GM23248 (cell line): Measurements from ENCODE around the gene VDAC1. TPM values are rescaled to one million over a fixed set of nuclear protein-coding genes. Genes with fewer than 3 reads are reported as not detected.

ENCODE experiments used
- DNase-seq: peaks from one replicate; pipeline ENCODE4 v3.0.0-alpha.2; 2015
- H2AFZ ChIP-seq: fragments of 200-600 bp; sonication (generic); 2 replicates; pipeline ENCODE4 v1.6.1; 2016; ENCODE audit warnings: antibody characterized with exemption
- H3F3A ChIP-seq: fragments of 200-600 bp; sonication (generic); 2 replicates; pipeline ENCODE4 v1.6.1; 2016; ENCODE audit warnings: mild to moderate bottlenecking, antibody characterized with exemption, mixed run types; ENCODE audit not compliant: insufficient read depth
- H3K27ac ChIP-seq: fragments of 200-600 bp; sonication (generic); 2 replicates; pipeline ENCODE4 v1.5.1; 2016; ENCODE audit warnings: mild to moderate bottlenecking
- H3K27me3 ChIP-seq: fragments of 200-600 bp; sonication (generic); replicated peaks from 2 replicates; pipeline ENCODE4 v1.6.1; 2016; ENCODE audit warnings: mild to moderate bottlenecking; ENCODE audit not compliant: insufficient read depth
- H3K36me3 ChIP-seq: fragments of 200-600 bp; sonication (generic); 2 replicates; pipeline ENCODE4 v1.6.1; 2016; ENCODE audit warnings: low read depth, mild to moderate bottlenecking
- H3K4me1 ChIP-seq: fragments of 200-600 bp; sonication (generic); 2 replicates; pipeline ENCODE4 v1.6.1; 2016; ENCODE audit warnings: mild to moderate bottlenecking; ENCODE audit not compliant: insufficient read depth
- H3K4me2 ChIP-seq: fragments of 200-600 bp; sonication (generic); one replicate; pipeline ENCODE4 v1.6.1; 2016; ENCODE audit warnings: mild to moderate bottlenecking; ENCODE audit not compliant: unreplicated experiment
- H3K4me3 ChIP-seq: fragments of 200-600 bp; sonication (generic); 2 replicates; pipeline ENCODE4 v1.5.1; 2016; ENCODE audit warnings: mild to moderate bottlenecking
- H3K79me2 ChIP-seq: fragments of 200-600 bp; sonication (generic); 2 replicates; pipeline ENCODE4 v1.6.1; 2016; ENCODE audit warnings: mild to moderate bottlenecking; ENCODE audit not compliant: insufficient read depth
- H3K9ac ChIP-seq: fragments of 200-600 bp; sonication (generic); 2 replicates; pipeline ENCODE4 v1.6.1; 2016; ENCODE audit warnings: mild to moderate bottlenecking
- H3K9me2 ChIP-seq: fragments of 200-600 bp; sonication (generic); 2 replicates; pipeline ENCODE4 v1.6.1; 2016; ENCODE audit warnings: mixed run types, mild to moderate bottlenecking, moderate library complexity; ENCODE audit not compliant: insufficient read depth
- H3K9me3 ChIP-seq: fragments of 200-600 bp; sonication (generic); one replicate; pipeline ENCODE4 v1.6.1; 2017; ENCODE audit warnings: low read depth
- H4K20me1 ChIP-seq: fragments of 200-600 bp; sonication (generic); 2 replicates; pipeline ENCODE4 v1.6.0; 2016; ENCODE audit not compliant: insufficient read depth
- EZH2 ChIP-seq: fragments of 200-600 bp; sonication (generic); IDR thresholded peaks from 2 replicates; pipeline ENCODE4 v1.6.1; 2018; ENCODE audit warnings: antibody characterized with exemption, mild to moderate bottlenecking; ENCODE audit not compliant: insufficient read depth, poor library complexity, severe bottlenecking
- EZH2phosphoT487 ChIP-seq: fragments of 200-600 bp; sonication (generic); IDR thresholded peaks from 2 replicates; pipeline ENCODE4 v1.6.1; 2018; ENCODE audit warnings: antibody characterized with exemption, moderate library complexity, mild to moderate bottlenecking, low read depth; ENCODE audit not compliant: insufficient read depth
- WGBS, 2 experiments: methylation state at CpG; one replicate each; pipeline ENCODE4 v1.1.6; 2015 to 2017; ENCODE audit warnings: low lambda C conversion rate in 2 of 2, low coverage in 1 of 2; ENCODE audit errors: missing lambda C conversion rate in 2 of 2; 5-methylcytosine and 5-hydroxymethylcytosine counted together
- in situ Hi-C: fragments of 300-500 bp; cut with MboI; formaldehyde crosslinking; loops from 2 replicates; pipeline ENCODE4 v1.15.0; 2020
- polyA plus RNA-seq: library from polyadenylated mRNA; unstranded; fragments of >200 nt; fragmentation: Nextera tagmentation; extraction: Ambion mirVana; gene quantifications from 2 replicates; pipeline ENCODE4 v1.2.1, GENCODE V29; 2016
- total RNA-seq: library from RNA; depleted of rRNA; stranded (reverse); fragments of >200 nt; shearing (Covaris generic); gene quantifications from 2 replicates; pipeline ENCODE4 v1.2.3, GENCODE V29; 2014

The VDAC1 gene
- total and polyA plus RNA-seq, 2 experiments from 2014 or later = 318 to 329 TPM

- 48 to 59% methylated on average over 3 of the region's 3 CpGs for WGBS, 2 experiments
- peaks cover 44% of the 10 kb centered on the region for H3K4me1 ChIP-seq
- peaks cover 100% of the 10 kb centered on the region for H3K79me2 ChIP-seq
- no peak overlapping the region for H3K4me3 ChIP-seq
- H3F3A ChIP-seq = peaks cover 13% of the 10 kb centered on the region; the same call in 1 of the 2 replicates
- no peaks in the 10 kb centered on the region for H3K9me2 ChIP-seq
- in situ Hi-C loops = no loop called here
- H4K20me1 ChIP-seq = peaks cover 34% of the 10 kb centered on the region
- H3K27me3 ChIP-seq = no peaks in the 10 kb centered on the region
- no peak overlapping the region for H3K4me2 ChIP-seq
- no peaks in the 10 kb centered on the region for H3K9me3 ChIP-seq
- DNase-seq = no peak
- H3K27ac ChIP-seq = no peak overlapping the region
- no peak overlapping the region for H3K9ac ChIP-seq
- no peak overlapping the region for H2AFZ ChIP-seq
- peaks cover 6% of the 10 kb centered on the region; the same call in 1 of the 2 replicates for H3K36me3 ChIP-seq
- TF ChIP-seq EZH2phosphoT487 (no peak), EZH2 (no peak)
Observed at GRCh38 chr5:133996683-133997252, 8.0 kb downstream of the VDAC1 start.

GRCh38 chr5:133995883-133996563 is 8.8 kb downstream of the VDAC1 start:
- H2AFZ ChIP-seq = no peak overlapping the region
- no peak for DNase-seq
- no peak overlapping the region for H3K27ac ChIP-seq
- no peaks in the 10 kb centered on the region for H3K27me3 ChIP-seq
- in situ Hi-C loops = no loop called here
- peak overlapping the region; percentile 12 for H3K4me2 ChIP-seq
- H3F3A ChIP-seq = peaks cover 21% of the 10 kb centered on the region; the same call in 1 of the 2 replicates
- 70 to 73% methylated on average over 7 of the region's 7 CpGs for WGBS, 2 experiments
- H3K9me3 ChIP-seq = no peaks in the 10 kb centered on the region
- no peaks in the 10 kb centered on the region for H3K9me2 ChIP-seq
- H3K9ac ChIP-seq = 0 out of 2 replicates have a peak overlapping the region, but pooled peaks have one; percentile 19
- H3K4me1 ChIP-seq = peaks cover 44% of the 10 kb centered on the region
- H4K20me1 ChIP-seq = peaks cover 41% of the 10 kb centered on the region
- TF ChIP-seq EZH2phosphoT487 = no peak
- no peak for TF ChIP-seq EZH2
- H3K79me2 ChIP-seq = peaks cover 100% of the 10 kb centered on the region
- H3K4me3 ChIP-seq = no peak overlapping the region
- H3K36me3 ChIP-seq = peaks cover 10% of the 10 kb centered on the region

GRCh38 chr5:133995341-133995740 is 9.4 kb downstream of the VDAC1 start:
- Histone ChIP-seq H3K36me3 (peaks cover 16% of the 10 kb centered on the region), H3K27me3 (no peaks in the 10 kb centered on the region), H4K20me1 (peaks cover 43% of the 10 kb centered on the region), H3K79me2 (peaks cover 100% of the 10 kb centered on the region), H3K9ac (0 out of 2 replicates have a peak overlapping the region, but pooled peaks have one; percentile 19), H3K9me3 (no peaks in the 10 kb centered on the region), H3K4me3 (no peak overlapping the region), H3K4me1 (peaks cover 44% of the 10 kb centered on the region), H2AFZ (no peak overlapping the region), H3K4me2 (peak overlapping the region; percentile 12), H3F3A (peaks cover 23% of the 10 kb centered on the region; the same call in 1 of the 2 replicates), H3K27ac (no peak overlapping the region), H3K9me2 (no peaks in the 10 kb centered on the region)
- TF ChIP-seq EZH2 = no peak
- no peak for TF ChIP-seq EZH2phosphoT487
- in situ Hi-C loops = no loop called here
- DNase-seq = peak; percentile 43
- 55 to 59% methylated on average over 8 of the region's 8 CpGs for WGBS, 2 experiments

DNA sequence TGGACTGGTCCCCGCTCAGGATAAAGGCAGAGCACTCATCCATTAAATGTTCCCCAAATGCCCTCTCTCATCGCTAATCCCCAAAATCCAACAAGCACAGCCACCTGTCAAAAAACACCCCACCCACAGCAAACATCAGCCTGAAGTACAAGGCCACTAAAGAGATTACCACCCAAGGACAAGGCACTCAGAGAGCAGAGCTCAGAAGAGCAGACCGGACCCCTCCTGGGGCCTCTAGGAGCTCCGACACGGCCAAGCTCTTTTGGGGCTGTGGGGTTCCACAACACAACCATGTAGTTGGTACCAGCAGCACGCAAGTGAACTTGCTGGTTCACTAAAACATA is 9.8 kb downstream of the VDAC1 start:
- no peak overlapping the region for H3K27ac ChIP-seq
- H3K4me3 ChIP-seq = no peak overlapping the region
- no peak overlapping the region for H2AFZ ChIP-seq
- H3F3A ChIP-seq = peaks cover 23% of the 10 kb centered on the region; the same call in 1 of the 2 replicates
- no peak for TF ChIP-seq EZH2phosphoT487
- TF ChIP-seq EZH2 = no peak
- peaks cover 19% of the 10 kb centered on the region for H3K36me3 ChIP-seq
- H3K9ac ChIP-seq = no peak overlapping the region
- 95 to 100% methylated on average over 6 of the region's 6 CpGs for WGBS, 2 experiments
- peaks cover 100% of the 10 kb centered on the region for H3K79me2 ChIP-seq
- peaks cover 43% of the 10 kb centered on the region for H4K20me1 ChIP-seq
- H3K27me3 ChIP-seq = no peaks in the 10 kb centered on the region
- no peak for DNase-seq
- no peaks in the 10 kb centered on the region for H3K9me3 ChIP-seq
- H3K9me2 ChIP-seq = no peaks in the 10 kb centered on the region
- H3K4me1 ChIP-seq = peaks cover 44% of the 10 kb centered on the region
- in situ Hi-C loops = no loop called here
- peak overlapping the region; percentile 12 for H3K4me2 ChIP-seq
